NOMO-1 treated with DMSO at 0.1 percent for 48 hours (cell line): Measurements from ENCODE around the gene CDK14.
A peak's percentile ranks its signal among the peaks of the same experiment; 100 is the strongest.
"Not testable (repeated sequence)": the region's sequence is repeated elsewhere in the genome, so short reads cannot be mapped to it uniquely, and the experiment has no call there.

Source experiments
- DNase-seq: peaks from one replicate; lab custom pipeline; 2025; ENCODE audit not compliant: unreplicated experiment; lab: John Stamatoyannopoulos, UW

Gene CDK14

GRCh38 chr7:90749774-90750173 is 153.7 kb downstream of the CDK14 start:
- DNase-seq: peak; percentile 22

- no peak for DNase-seq
These were observed 155.5 kb downstream of the CDK14 start for GRCh38 chr7:90751595-90751994.

- no peak for DNase-seq
These were observed 155.9 kb downstream of the CDK14 start for GRCh38 chr7:90752051-90752450.

GRCh38 chr7:90755041-90755440 is 158.9 kb downstream of the CDK14 start:
- peak; percentile 28 for DNase-seq

- no peak for DNase-seq
These were observed 160.2 kb downstream of the CDK14 start for GRCh38 chr7:90756366-90756765.

GRCh38 chr7:90757565-90757950 is 161.4 kb downstream of the CDK14 start:
- DNase-seq: not testable (repeated sequence)

- DNase-seq: no peak
These were observed 162.9 kb downstream of the CDK14 start for GRCh38 chr7:90758933-90759562.

- no peak for DNase-seq
These were observed 163.6 kb downstream of the CDK14 start for GRCh38 chr7:90759710-90760109.

- DNase-seq: no peak
These were observed 164.8 kb downstream of the CDK14 start for GRCh38 chr7:90760892-90761291.

- DNase-seq: no peak
These were observed 165.5 kb downstream of the CDK14 start for GRCh38 chr7:90761584-90761983.

GRCh38 chr7:90763108-90763507 is 167.0 kb downstream of the CDK14 start:
- no peak for DNase-seq

- peak; percentile 17 for DNase-seq
These were observed 168.9 kb downstream of the CDK14 start for GRCh38 chr7:90764848-90765570.

- DNase-seq: no peak
These were observed 170.9 kb downstream of the CDK14 start for GRCh38 chr7:90766814-90767564.

GRCh38 chr7:90768301-90768700 is 172.2 kb downstream of the CDK14 start:
- no peak for DNase-seq

- DNase-seq: no peak
These were observed 172.9 kb downstream of the CDK14 start for GRCh38 chr7:90769036-90769435.

- DNase-seq: not testable (repeated sequence)
These were observed 173.4 kb downstream of the CDK14 start for GRCh38 chr7:90769566-90769965.

GRCh38 chr7:90771281-90771680 is 175.2 kb downstream of the CDK14 start:
- DNase-seq: no peak

- DNase-seq: peak; percentile 93
These were observed 176.3 kb downstream of the CDK14 start for GRCh38 chr7:90772410-90772809.

GRCh38 chr7:90773269-90773668 is 177.1 kb downstream of the CDK14 start:
- no peak for DNase-seq

GRCh38 chr7:90774706-90775105 is 178.6 kb downstream of the CDK14 start:
- no peak for DNase-seq

GRCh38 chr7:90775383-90775965 is 179.4 kb downstream of the CDK14 start:
- DNase-seq: no peak

GRCh38 chr7:90777041-90777440 is 180.9 kb downstream of the CDK14 start:
- no peak for DNase-seq
